Lower lobe of right lung (tissue), 2 donors: ENCODE results near the gene UNC13B. TPM values are rescaled to one million over a fixed set of nuclear protein-coding genes. Genes with fewer than 3 reads are reported as not detected.

Source experiments
- ATAC-seq, 2 donors: fragments of 200-7000 bp; cut with Tn5 transposase; one replicate each; pipeline ENCODE4 v1.9.1; 2020 to 2022; ENCODE audit warnings: mild to moderate bottlenecking in 2 of 2, moderate library complexity in 2 of 2
- DNase-seq: peaks from one replicate; pipeline ENCODE4 v3.0.0-alpha.2; 2020
- H3K27ac ChIP-seq: fragments of 200-600 bp; one replicate; pipeline ENCODE4 v1.8.0; 2022
- H3K27me3 ChIP-seq: fragments of 200-600 bp; one replicate; pipeline ENCODE4 v1.8.0; 2022; ENCODE audit warnings: low read depth
- H3K36me3 ChIP-seq: fragments of 200-600 bp; one replicate; pipeline ENCODE4 v1.8.0; 2022; ENCODE audit warnings: mild to moderate bottlenecking
- H3K4me1 ChIP-seq: fragments of 200-600 bp; one replicate; pipeline ENCODE4 v1.8.0; 2022
- H3K4me3 ChIP-seq: fragments of 200-600 bp; one replicate; pipeline ENCODE4 v1.8.0; 2022; ENCODE audit warnings: mild to moderate bottlenecking
- H3K9me3 ChIP-seq: fragments of 200-600 bp; one replicate; pipeline ENCODE4 v1.8.0; 2022
- intact Hi-C: fragments of 100-400 bp; cut with DNase I; formaldehyde crosslinking; loops from one replicate; pipeline ENCODE4 v1.11.0; 2022
- total RNA-seq: library from RNA; stranded (reverse); fragmentation: NEBNext Ultra II Directional; extraction: Animal tissue kit (Norgen Biotek cat#: 25700); gene quantifications from one replicate; pipeline ENCODE4 v1.2.1, GENCODE V29; 2021
- TF ChIP-seq, protein P1 (sequence below): fragments of 200-600 bp; IDR thresholded peaks from one replicate; pipeline ENCODE4 v1.8.0; 2022; ENCODE audit warnings: antibody characterized with exemption, mild to moderate bottlenecking
- donor health status: DM: no; HTN: yes; CAD: no; lungs with severe emphysema.

The UNC13B gene
- total RNA-seq, 1 donor from 2014 or later, result 87.9 TPM

- no peak for ATAC-seq
- H3K27me3 ChIP-seq, result no peaks in the 10 kb centered on the region
- no peak for DNase-seq
- intact Hi-C loops, result no loop called here
- H3K4me3 ChIP-seq, result no peak overlapping the region
- no peak overlapping the region for H3K27ac ChIP-seq
- H3K9me3 ChIP-seq, result no peaks in the 10 kb centered on the region
- TF ChIP-seq, protein P1, sequence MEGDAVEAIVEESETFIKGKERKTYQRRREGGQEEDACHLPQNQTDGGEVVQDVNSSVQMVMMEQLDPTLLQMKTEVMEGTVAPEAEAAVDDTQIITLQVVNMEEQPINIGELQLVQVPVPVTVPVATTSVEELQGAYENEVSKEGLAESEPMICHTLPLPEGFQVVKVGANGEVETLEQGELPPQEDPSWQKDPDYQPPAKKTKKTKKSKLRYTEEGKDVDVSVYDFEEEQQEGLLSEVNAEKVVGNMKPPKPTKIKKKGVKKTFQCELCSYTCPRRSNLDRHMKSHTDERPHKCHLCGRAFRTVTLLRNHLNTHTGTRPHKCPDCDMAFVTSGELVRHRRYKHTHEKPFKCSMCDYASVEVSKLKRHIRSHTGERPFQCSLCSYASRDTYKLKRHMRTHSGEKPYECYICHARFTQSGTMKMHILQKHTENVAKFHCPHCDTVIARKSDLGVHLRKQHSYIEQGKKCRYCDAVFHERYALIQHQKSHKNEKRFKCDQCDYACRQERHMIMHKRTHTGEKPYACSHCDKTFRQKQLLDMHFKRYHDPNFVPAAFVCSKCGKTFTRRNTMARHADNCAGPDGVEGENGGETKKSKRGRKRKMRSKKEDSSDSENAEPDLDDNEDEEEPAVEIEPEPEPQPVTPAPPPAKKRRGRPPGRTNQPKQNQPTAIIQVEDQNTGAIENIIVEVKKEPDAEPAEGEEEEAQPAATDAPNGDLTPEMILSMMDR, result no peak
- no peaks in the 10 kb centered on the region for H3K4me1 ChIP-seq
- H3K36me3 ChIP-seq, result peaks cover 6% of the 10 kb centered on the region
These were observed 196.0 kb downstream of the UNC13B start for GRCh38 chr9:35357826-35358225.

GRCh38 chr9:35364817-35365585, 203.2 kb downstream of the UNC13B start:
- H3K27me3 ChIP-seq, result no peaks in the 10 kb centered on the region
- peaks cover 16% of the 10 kb centered on the region for H3K36me3 ChIP-seq
- no peak for DNase-seq
- H3K27ac ChIP-seq, result no peak overlapping the region
- no peaks in the 10 kb centered on the region for H3K9me3 ChIP-seq
- TF ChIP-seq, protein P1, result no peak
- ATAC-seq, result peak; percentile 74 to 81
- H3K4me1 ChIP-seq, result peaks cover 18% of the 10 kb centered on the region
- H3K4me3 ChIP-seq, result no peak overlapping the region
- intact Hi-C loops, result no loop called here

GRCh38 chr9:35366627-35367026, 204.8 kb downstream of the UNC13B start:
- intact Hi-C loops, result no loop called here
- ATAC-seq (no peak), DNase-seq (no peak)
- H3K9me3 ChIP-seq, result no peaks in the 10 kb centered on the region
- no peak overlapping the region for H3K27ac ChIP-seq
- H3K27me3 ChIP-seq, result no peaks in the 10 kb centered on the region
- peaks cover 18% of the 10 kb centered on the region for H3K4me1 ChIP-seq
- peaks cover 32% of the 10 kb centered on the region for H3K36me3 ChIP-seq
- H3K4me3 ChIP-seq, result no peak overlapping the region
- TF ChIP-seq, protein P1, result no peak

GRCh38 chr9:35367451-35367850, 205.6 kb downstream of the UNC13B start:
- no peaks in the 10 kb centered on the region for H3K9me3 ChIP-seq
- intact Hi-C loops, result no loop called here
- H3K4me1 ChIP-seq, result peaks cover 18% of the 10 kb centered on the region
- TF ChIP-seq, protein P1, result no peak
- DNase-seq, result no peak
- peaks cover 35% of the 10 kb centered on the region for H3K36me3 ChIP-seq
- H3K4me3 ChIP-seq, result no peak overlapping the region
- no peaks in the 10 kb centered on the region for H3K27me3 ChIP-seq
- ATAC-seq, result peak; percentile 39 to 56
- no peak overlapping the region for H3K27ac ChIP-seq

DNA sequence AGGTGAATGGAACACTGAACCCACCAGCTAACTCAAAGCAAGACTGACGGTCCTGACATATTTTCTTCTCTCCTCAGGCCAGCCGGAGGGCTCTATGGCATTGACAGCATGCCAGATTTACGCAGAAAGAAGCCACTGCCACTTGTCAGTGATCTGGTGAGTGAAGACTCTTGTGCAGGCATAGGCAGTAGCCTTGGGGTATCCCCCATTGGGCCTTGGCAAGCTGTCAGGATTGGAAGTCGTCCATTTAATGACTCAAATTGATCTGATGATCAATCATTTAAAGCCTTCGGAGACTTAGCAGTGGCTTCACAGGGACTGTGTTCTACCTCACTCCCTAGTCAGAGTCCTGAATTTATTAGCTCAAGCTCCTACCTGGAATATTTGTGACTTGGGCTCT, 208.4 kb downstream of the UNC13B start:
- no peaks in the 10 kb centered on the region for H3K9me3 ChIP-seq
- no peak overlapping the region for H3K27ac ChIP-seq
- intact Hi-C loops, result no loop called here
- DNase-seq (no peak), ATAC-seq (no peak)
- TF ChIP-seq, protein P1, result no peak
- no peaks in the 10 kb centered on the region for H3K27me3 ChIP-seq
- peaks cover 45% of the 10 kb centered on the region for H3K36me3 ChIP-seq
- peaks cover under 1% of the 10 kb centered on the region for H3K4me1 ChIP-seq
- no peak overlapping the region for H3K4me3 ChIP-seq
